GM12874 (cell line): Measurements from ENCODE around the gene PLCH1.

Experiments
- CTCF ChIP-seq: IDR thresholded peaks from 2 replicates; pipeline ENCODE4 v1.5.1; 2011; ENCODE audit warnings: low read depth, mild to moderate bottlenecking, control low read depth, low read length, moderate library complexity; ENCODE audit not compliant: insufficient read depth

Gene PLCH1

GRCh38 chr3:155385896-155386625, 358.8 kb downstream of the PLCH1 start:
- TF ChIP-seq CTCF, result no peak

- peak; percentile 71 for TF ChIP-seq CTCF
These were observed 362.4 kb downstream of the PLCH1 start for GRCh38 chr3:155382396-155383042.

- TF ChIP-seq CTCF, result no peak
These were observed 367.0 kb downstream of the PLCH1 start for GRCh38 chr3:155377847-155378246.

- TF ChIP-seq CTCF, result no peak
These were observed 367.8 kb downstream of the PLCH1 start for GRCh38 chr3:155377071-155377470.

- no peak for TF ChIP-seq CTCF
These were observed 372.6 kb downstream of the PLCH1 start for GRCh38 chr3:155372281-155372680.

GRCh38 chr3:155370764-155371503, 373.9 kb downstream of the PLCH1 start:
- TF ChIP-seq CTCF, result no peak

GRCh38 chr3:155370198-155370597, 374.7 kb downstream of the PLCH1 start:
- no peak for TF ChIP-seq CTCF
